Stomach smooth muscle (tissue), 2 donors: ENCODE measurements around the gene ETNK2.

Experiments
- H3K27ac ChIP-seq: one replicate; pipeline ENCODE4 v1.7.0; 2013; ENCODE audit warnings: mild to moderate bottlenecking, low read length, inconsistent platforms
- H3K27me3 ChIP-seq, 2 donors: one replicate each; pipeline ENCODE4 v1.7.0; 2013; ENCODE audit warnings: low read length in 2 of 2; ENCODE audit not compliant: insufficient read depth in 2 of 2, control insufficient read depth in 1 of 2
- H3K36me3 ChIP-seq, 2 donors: one replicate each; pipeline ENCODE4 v1.7.0; 2013; ENCODE audit warnings: low read length in 2 of 2; ENCODE audit not compliant: control insufficient read depth in 2 of 2, insufficient read depth in 2 of 2
- H3K4me1 ChIP-seq: one replicate; pipeline ENCODE4 v1.7.0; 2013; ENCODE audit warnings: low read length; ENCODE audit not compliant: control insufficient read depth, insufficient read depth
- H3K4me3 ChIP-seq, 2 donors: one replicate each; pipeline ENCODE4 v1.7.0; 2013; ENCODE audit warnings: low read length in 2 of 2
- H3K9ac ChIP-seq, 2 donors: one replicate each; pipeline ENCODE4 v1.7.0; 2013; ENCODE audit warnings: low read length in 2 of 2, mild to moderate bottlenecking in 1 of 2
- H3K9me3 ChIP-seq, 2 donors: one replicate each; pipeline ENCODE4 v1.7.0; 2013; ENCODE audit warnings: low read length in 2 of 2; ENCODE audit not compliant: control insufficient read depth in 2 of 2
- donor health status: healthy.
- donor health status: Pancreatic carcinoma.

The ETNK2 gene

GRCh38 chr1:204146309-204146708, 5.5 kb downstream of the ETNK2 start:
- Histone ChIP-seq H3K4me1 (peaks cover 3% of the 10 kb centered on the region), H3K4me3 (no peak overlapping the region), H3K9me3 (no peaks in the 10 kb centered on the region), H3K36me3 (peaks cover 0 to 9% of the 10 kb centered on the region in 2 donors), H3K27me3 (peaks cover 0 to under 1% of the 10 kb centered on the region in 2 donors), H3K9ac (no peak overlapping the region), H3K27ac (no peak overlapping the region)

GRCh38 chr1:204145033-204145504, 6.8 kb downstream of the ETNK2 start:
- no peaks in the 10 kb centered on the region for H3K9me3 ChIP-seq
- no peak overlapping the region for H3K9ac ChIP-seq
- H3K4me3 ChIP-seq = no peak overlapping the region
- no peak overlapping the region for H3K27ac ChIP-seq
- peaks cover 0 to 11% of the 10 kb centered on the region in 2 donors for H3K36me3 ChIP-seq
- H3K4me1 ChIP-seq = no peaks in the 10 kb centered on the region
- H3K27me3 ChIP-seq = no peaks in the 10 kb centered on the region

GRCh38 chr1:204143276-204144041, 8.4 kb downstream of the ETNK2 start:
- H3K9me3 ChIP-seq = no peaks in the 10 kb centered on the region
- H3K27me3 ChIP-seq = no peaks in the 10 kb centered on the region
- H3K4me1 ChIP-seq = no peaks in the 10 kb centered on the region
- H3K27ac ChIP-seq = no peak overlapping the region
- H3K9ac ChIP-seq = no peak overlapping the region
- no peak overlapping the region for H3K4me3 ChIP-seq
- H3K36me3 ChIP-seq = peaks cover 0 to 23% of the 10 kb centered on the region in 2 donors

- Histone ChIP-seq H3K27me3 (no peaks in the 10 kb centered on the region), H3K9me3 (no peaks in the 10 kb centered on the region), H3K36me3 (peaks cover 0 to 25% of the 10 kb centered on the region in 2 donors), H3K4me1 (no peaks in the 10 kb centered on the region), H3K27ac (no peak overlapping the region), H3K9ac (no peak overlapping the region), H3K4me3 (no peak overlapping the region)
Observed at GRCh38 chr1:204142032-204142974, 9.5 kb downstream of the ETNK2 start.

- no peaks in the 10 kb centered on the region for H3K4me1 ChIP-seq
- H3K27me3 ChIP-seq = no peaks in the 10 kb centered on the region
- H3K4me3 ChIP-seq = no peak overlapping the region
- H3K9ac ChIP-seq = no peak overlapping the region
- H3K9me3 ChIP-seq = no peaks in the 10 kb centered on the region
- H3K36me3 ChIP-seq = peaks cover 0 to 25% of the 10 kb centered on the region in 2 donors
- no peak overlapping the region for H3K27ac ChIP-seq
Observed at GRCh38 chr1:204141131-204141530, 10.7 kb downstream of the ETNK2 start.

- Histone ChIP-seq H3K4me3 (no peak overlapping the region), H3K9me3 (no peaks in the 10 kb centered on the region), H3K4me1 (no peaks in the 10 kb centered on the region), H3K27ac (no peak overlapping the region), H3K36me3 (peaks cover 0 to 24% of the 10 kb centered on the region in 2 donors), H3K9ac (no peak overlapping the region), H3K27me3 (no peaks in the 10 kb centered on the region)
Observed at GRCh38 chr1:204139952-204140351, 11.9 kb downstream of the ETNK2 start.

GRCh38 chr1:204139088-204139487, 12.8 kb downstream of the ETNK2 start:
- H3K9ac ChIP-seq = no peak overlapping the region

GRCh38 chr1:204136814-204137213, 15.0 kb downstream of the ETNK2 start:
- H3K36me3 ChIP-seq = peaks cover 0 to 22% of the 10 kb centered on the region in 2 donors
- no peak overlapping the region for H3K27ac ChIP-seq
- H3K9me3 ChIP-seq = no peaks in the 10 kb centered on the region
- no peak overlapping the region for H3K9ac ChIP-seq
- no peaks in the 10 kb centered on the region for H3K4me1 ChIP-seq
- no peak overlapping the region for H3K4me3 ChIP-seq
- H3K27me3 ChIP-seq = no peaks in the 10 kb centered on the region

More at GRCh38 chr1:204139088-204139487, 12.8 kb downstream of the ETNK2 start:
- peaks cover 0 to 24% of the 10 kb centered on the region in 2 donors for H3K36me3 ChIP-seq
- H3K4me3 ChIP-seq = no peak overlapping the region
- no peaks in the 10 kb centered on the region for H3K27me3 ChIP-seq
- no peaks in the 10 kb centered on the region for H3K9me3 ChIP-seq
- no peaks in the 10 kb centered on the region for H3K4me1 ChIP-seq
- no peak overlapping the region for H3K27ac ChIP-seq

- no peaks in the 10 kb centered on the region for H3K9me3 ChIP-seq
- H3K4me1 ChIP-seq = peaks cover 6% of the 10 kb centered on the region
- H3K27ac ChIP-seq = no peak overlapping the region
- peaks cover 0 to 10% of the 10 kb centered on the region in 2 donors for H3K36me3 ChIP-seq
- H3K4me3 ChIP-seq = no peak overlapping the region
- no peaks in the 10 kb centered on the region for H3K27me3 ChIP-seq
- no peak overlapping the region for H3K9ac ChIP-seq
Observed at GRCh38 chr1:204134103-204134502, 17.7 kb downstream of the ETNK2 start.

GRCh38 chr1:204132718-204133117, 19.1 kb downstream of the ETNK2 start:
- Histone ChIP-seq H3K4me3 (no peak overlapping the region), H3K4me1 (peaks cover 11% of the 10 kb centered on the region), H3K27ac (no peak overlapping the region), H3K36me3 (peaks cover 0 to 4% of the 10 kb centered on the region in 2 donors), H3K27me3 (no peaks in the 10 kb centered on the region), H3K9me3 (no peaks in the 10 kb centered on the region), H3K9ac (no peak overlapping the region)
